SK-N-SH (cell line): Measurements from ENCODE around the gene SCT. TPM values are rescaled to one million over a fixed set of nuclear protein-coding genes. Genes with fewer than 3 reads are reported as not detected.

Experiments
- CTCF ChIA-PET: fragments of 300-600, 350-600 bp; formaldehyde crosslinking; extraction: SDS; loops from one replicate; lab custom pipeline; 2021; lab: Yijun Ruan, JAX
- POLR2A ChIA-PET: fragments of 350-600 bp; sonication (Branson Sonifier 250); formaldehyde crosslinking; extraction: SDS; loops from one replicate; lab custom pipeline; 2020; ENCODE audit warnings: antibody characterized with exemption, inconsistent platforms; lab: Yijun Ruan, JAX
- DNase-seq: peaks from one replicate; pipeline ENCODE4 v3.0.0; 2012
- H2AFZ ChIP-seq: fragments of 200-600 bp; sonication (generic); 2 replicates; pipeline ENCODE4 v1.8.1; 2016; ENCODE audit warnings: antibody characterized with exemption, mild to moderate bottlenecking, low read depth
- H3F3A ChIP-seq: fragments of 200-600 bp; sonication (generic); replicated peaks from 2 replicates; pipeline ENCODE3; 2016; ENCODE audit warnings: antibody characterized with exemption, mild to moderate bottlenecking; ENCODE audit not compliant: insufficient read depth
- H3K27ac ChIP-seq, 2 experiments: fragments of 200-500 bp in 1 of 2; fragments of 200-600 bp in 1 of 2; sonication (Bioruptor generic) in 1 of 2; sonication (generic), shearing (Covaris generic) in 1 of 2; 2 replicates each; pipeline versions ENCODE4 v1.5.1 to v1.6.1; 2014 to 2016; ENCODE audit warnings: low read depth in 2 of 2, inconsistent platforms in 1 of 2, low read length in 1 of 2, mild to moderate bottlenecking in 1 of 2, mixed read lengths in 1 of 2
- H3K27me3 ChIP-seq: fragments of 200-600 bp; sonication (generic), shearing (Covaris generic); 2 replicates; pipeline ENCODE4 v1.6.1; 2016; ENCODE audit warnings: mixed run types; ENCODE audit not compliant: insufficient read depth
- H3K36me3 ChIP-seq, 2 experiments: fragments of 200-500 bp in 1 of 2; fragments of 200-600 bp in 1 of 2; sonication (Bioruptor generic) in 1 of 2; sonication (generic) in 1 of 2; replicated peaks in 1 of 2; 2 replicates each; pipeline versions ENCODE3 to v1.5.1; 2014 to 2016; ENCODE audit warnings: low read length in 1 of 2, mild to moderate bottlenecking in 1 of 2; ENCODE audit not compliant: insufficient read depth in 2 of 2, control insufficient read depth in 1 of 2
- H3K4me1 ChIP-seq, 2 experiments: fragments of 200-500 bp in 1 of 2; fragments of 200-600 bp in 1 of 2; sonication (Bioruptor generic) in 1 of 2; sonication (generic), shearing (Covaris generic) in 1 of 2; 2 replicates each; pipeline versions ENCODE4 v1.5.1 to v1.6.1; 2014 to 2016; ENCODE audit warnings: low read depth in 1 of 2, low read length in 1 of 2, mixed run types in 1 of 2; ENCODE audit not compliant: insufficient read depth in 2 of 2, control insufficient read depth in 1 of 2
- H3K4me2 ChIP-seq: fragments of 200-600 bp; sonication (generic), shearing (Covaris generic); 2 replicates; pipeline ENCODE4 v1.6.1; 2017; ENCODE audit warnings: mixed run types
- H3K4me3 ChIP-seq, 2 experiments: fragments of 200-500 bp in 1 of 2; fragments of 200-600 bp in 1 of 2; sonication (Bioruptor generic) in 1 of 2; sonication (generic), shearing (Covaris generic) in 1 of 2; 2 replicates each; pipeline versions ENCODE4 v1.5.1 to v1.8.1; 2014 to 2016; ENCODE audit warnings: low read depth in 2 of 2, inconsistent platforms in 1 of 2, low read length in 1 of 2, mild to moderate bottlenecking in 1 of 2, mixed read lengths in 1 of 2, moderate library complexity in 1 of 2
- H3K79me2 ChIP-seq: fragments of 200-600 bp; sonication (generic); 2 replicates; pipeline ENCODE4 v1.8.1; 2017; ENCODE audit warnings: mild to moderate bottlenecking; ENCODE audit not compliant: insufficient read depth
- H3K9ac ChIP-seq: fragments of 200-600 bp; sonication (generic); 2 replicates; pipeline ENCODE4 v1.6.1; 2017; ENCODE audit warnings: mixed run types
- H3K9me2 ChIP-seq: fragments of 200-600 bp; sonication (generic); 2 replicates; pipeline ENCODE4 v1.6.1; 2017; ENCODE audit warnings: mixed run types
- H3K9me3 ChIP-seq: fragments of 200-600 bp; sonication (generic); 2 replicates; pipeline ENCODE4 v1.6.1; 2017; ENCODE audit warnings: mixed run types, mild to moderate bottlenecking, moderate library complexity
- H4K20me1 ChIP-seq: fragments of 200-600 bp; sonication (generic); 2 replicates; pipeline ENCODE4 v1.6.1; 2017; ENCODE audit warnings: mild to moderate bottlenecking, mixed run types; ENCODE audit not compliant: insufficient read depth
- EP300 ChIP-seq, 2 experiments: IDR thresholded peaks; 2 replicates each; pipeline versions ENCODE4 v1.4.0 to v1.6.1; 2012; ENCODE audit warnings: borderline replicate concordance in 1 of 2, low read depth in 1 of 2, low read length in 1 of 2
- EZH2phosphoT487 ChIP-seq: fragments of 200-600 bp; sonication (generic); IDR thresholded peaks from 2 replicates; pipeline ENCODE4 v1.6.1; 2017; ENCODE audit warnings: low read depth, mixed run types, mild to moderate bottlenecking, antibody characterized with exemption, moderate library complexity, borderline replicate concordance
- FOXM1 ChIP-seq: IDR thresholded peaks from 2 replicates; pipeline ENCODE4 v1.4.0; 2012; ENCODE audit warnings: low read depth, mild to moderate bottlenecking
- MXI1 ChIP-seq: IDR thresholded peaks from 2 replicates; pipeline ENCODE4 v1.6.1; 2012; ENCODE audit warnings: mild to moderate bottlenecking, low read depth, low read length, improper control_type of control experiment
- RCOR1 ChIP-seq: fragments of 150-350 bp; IDR thresholded peaks from 2 replicates; pipeline ENCODE4 v1.6.1; 2017; ENCODE audit warnings: antibody characterized with exemption, low read length
- RXRA ChIP-seq: IDR thresholded peaks from 2 replicates; pipeline ENCODE4 v1.4.0; 2012; ENCODE audit warnings: low read depth, mild to moderate bottlenecking, borderline replicate concordance
- SMC3 ChIP-seq: IDR thresholded peaks from 2 replicates; pipeline ENCODE4 v1.6.1; 2012; ENCODE audit warnings: low read depth, low read length, improper control_type of control experiment
- TAF1 ChIP-seq: IDR thresholded peaks from 2 replicates; pipeline ENCODE4 v1.6.1; 2012; ENCODE audit warnings: low read depth, mild to moderate bottlenecking, low read length, moderate library complexity, borderline replicate concordance
- TEAD4 ChIP-seq: IDR thresholded peaks from 2 replicates; pipeline ENCODE4 v1.4.0; 2012; ENCODE audit warnings: mild to moderate bottlenecking, borderline replicate concordance; ENCODE audit not compliant: insufficient read depth
- YY1 ChIP-seq: IDR thresholded peaks from 2 replicates; pipeline ENCODE4 v1.4.0; 2012; ENCODE audit warnings: low read depth, mild to moderate bottlenecking
- WGBS: methylation state at CpG from one replicate; pipeline ENCODE4 v1.1.6; 2017; ENCODE audit warnings: low lambda C conversion rate; 5-methylcytosine and 5-hydroxymethylcytosine counted together
- polyA plus RNA-seq, 3 experiments: library from polyadenylated mRNA; depleted of rRNA; stranded (reverse); fragments of >200 nt; gene quantifications; 2 replicates each; pipeline ENCODE4 v1.2.3, GENCODE V29; 2012
- TF ChIP-seq, protein P1 (sequence below): IDR thresholded peaks from 2 replicates; pipeline ENCODE4; 2012

Gene SCT
- polyA plus RNA-seq, 1 of the 3 experiments (the other 2 are of a cell fraction), result not detected

- no peaks in the 10 kb centered on the region for H3K36me3 ChIP-seq
- no peaks in the 10 kb centered on the region for H3K79me2 ChIP-seq
- no peak overlapping the region for H2AFZ ChIP-seq
- H3K9me3 ChIP-seq, result no peaks in the 10 kb centered on the region
- ChIA-PET POLR2A (no interaction called here), CTCF (interaction anchor here (1.0 kb wide), 1 partner anchor 39 kb away, joined by 3 read pairs; no protein-coding TSS in a partner anchor)
- TF ChIP-seq FOXM1, result no peak
- no peak for TF ChIP-seq EZH2phosphoT487
- no peak overlapping the region for H3K9ac ChIP-seq
- H3F3A ChIP-seq, result peaks cover 6% of the 10 kb centered on the region
- 93% methylated on average over 13 of the region's 15 CpGs for WGBS
- no peak overlapping the region for H3K4me3 ChIP-seq
- H3K27me3 ChIP-seq, result no peaks in the 10 kb centered on the region
- no peaks in the 10 kb centered on the region for H3K9me2 ChIP-seq
- H3K4me1 ChIP-seq, result no peaks in the 10 kb centered on the region
- H3K4me2 ChIP-seq, result no peak overlapping the region
- no peak overlapping the region for H3K27ac ChIP-seq
- no peak for DNase-seq
- no peaks in the 10 kb centered on the region for H4K20me1 ChIP-seq
Measured at GRCh38 chr11:623349-623869, 3.6 kb downstream of the SCT start.

DNA sequence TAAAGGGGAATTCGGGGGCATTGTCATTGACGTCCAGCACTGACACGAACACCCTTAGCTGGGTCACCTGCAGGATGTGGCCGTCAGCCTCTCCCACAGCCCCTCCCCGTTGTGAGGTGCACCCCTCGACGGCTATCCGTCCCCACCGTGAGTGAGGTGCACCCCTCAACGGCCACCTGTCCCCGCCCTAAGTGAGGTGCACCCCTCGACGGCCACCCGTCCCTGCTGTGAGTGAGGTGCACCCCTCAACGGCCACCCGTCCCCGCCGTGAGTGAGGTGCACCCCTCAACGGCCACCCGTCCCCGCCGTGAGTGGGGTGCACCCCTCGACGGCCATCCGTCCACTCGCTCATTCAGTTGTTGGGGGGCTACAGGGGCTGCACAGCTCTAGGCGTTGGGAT, 5.1 kb downstream of the SCT start:
- ChIA-PET CTCF (no interaction called here), POLR2A (no interaction called here)
- no peak overlapping the region for H3K4me3 ChIP-seq
- H3K9me3 ChIP-seq, result no peaks in the 10 kb centered on the region
- H3K79me2 ChIP-seq, result peaks cover 2% of the 10 kb centered on the region; the same call in 1 of the 2 replicates
- no peak overlapping the region for H3K27ac ChIP-seq
- WGBS, result 89% methylated on average over 19 of the region's 27 CpGs
- no peaks in the 10 kb centered on the region for H4K20me1 ChIP-seq
- H3K4me1 ChIP-seq, result no peaks in the 10 kb centered on the region
- no peak overlapping the region for H3K4me2 ChIP-seq
- H3K9me2 ChIP-seq, result no peaks in the 10 kb centered on the region
- H3K36me3 ChIP-seq, result peaks cover 0 to 5% of the 10 kb centered on the region in 2 experiments
- DNase-seq, result no peak
- no peaks in the 10 kb centered on the region for H3F3A ChIP-seq
- TF ChIP-seq TAF1 (no peak), RCOR1 (no peak), YY1 (no peak), SMC3 (no peak), EP300 (IDR thresholded peaks at IDR 0.05; ENCODE audit: borderline replicate concordance in 1 of 2, low read depth in 1 of 2, low read length in 1 of 2) (no peak), RXRA (no peak), TEAD4 (no peak), MXI1 (no peak)
- TF ChIP-seq, protein P1, sequence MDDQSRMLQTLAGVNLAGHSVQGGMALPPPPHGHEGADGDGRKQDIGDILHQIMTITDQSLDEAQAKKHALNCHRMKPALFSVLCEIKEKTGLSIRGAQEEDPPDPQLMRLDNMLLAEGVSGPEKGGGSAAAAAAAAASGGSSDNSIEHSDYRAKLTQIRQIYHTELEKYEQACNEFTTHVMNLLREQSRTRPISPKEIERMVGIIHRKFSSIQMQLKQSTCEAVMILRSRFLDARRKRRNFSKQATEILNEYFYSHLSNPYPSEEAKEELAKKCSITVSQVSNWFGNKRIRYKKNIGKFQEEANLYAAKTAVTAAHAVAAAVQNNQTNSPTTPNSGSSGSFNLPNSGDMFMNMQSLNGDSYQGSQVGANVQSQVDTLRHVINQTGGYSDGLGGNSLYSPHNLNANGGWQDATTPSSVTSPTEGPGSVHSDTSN, result no peak
- H3K9ac ChIP-seq, result no peak overlapping the region
- H2AFZ ChIP-seq, result no peak overlapping the region
- H3K27me3 ChIP-seq, result no peaks in the 10 kb centered on the region
